HCT116 (cell line): ENCODE measurements around the gene SEC24D. TPM values are rescaled to one million over a fixed set of nuclear protein-coding genes. Genes with fewer than 3 reads are reported as not detected.

Source experiments
- ATAC-seq: fragments of 200-7000 bp; cut with Tn5 transposase; 2 replicates; pipeline ENCODE4 v1.9.1; 2020; ENCODE audit warnings: mild to moderate bottlenecking, moderate library complexity
- BruUV-seq: library from RNA; stranded (reverse); fragments of 400-500 nt; replicated peaks from 2 replicates; lab custom pipeline; 2021; lab: Mats Ljungman, UMichigan
- CTCF ChIA-PET: fragments of 300-600 bp; sonication (Branson Sonifier 250); formaldehyde crosslinking; loops from one replicate; lab custom pipeline; 2021; ENCODE audit warnings: antibody characterized with exemption; lab: Charles Lee
- POLR2A ChIA-PET: fragments of 300-600, 350-600 bp; sonication (Branson Sonifier 250); formaldehyde crosslinking; loops from one replicate; lab custom pipeline; 2021; ENCODE audit warnings: antibody characterized with exemption; lab: Charles Lee
- RAD21 ChIA-PET, 2 experiments: fragments of 300-600 bp; sonication (Branson Sonifier 250); formaldehyde crosslinking; loops; one replicate each; lab custom pipeline; 2023; ENCODE audit warnings: low total read pairs in 2 of 2; ENCODE audit not compliant: uncharacterized antibody in 2 of 2, unreplicated experiment in 2 of 2, low non-redundant PET in 1 of 2; lab: Charles Lee
- DNase-seq: peaks from one replicate; pipeline ENCODE4 v3.0.0-alpha.2; 2010; ENCODE audit warnings: low read depth, low spot score
- H2AFZ ChIP-seq: fragments of 200-600 bp; shearing (Covaris generic), sonication (generic); 2 replicates; pipeline ENCODE4 v1.6.1; 2017; ENCODE audit warnings: low read depth, mixed run types, mixed read lengths, antibody characterized with exemption, low read length; ENCODE audit not compliant: poor library complexity, severe bottlenecking
- H3K27ac ChIP-seq: 2 replicates; pipeline ENCODE4 v1.5.1; 2012; ENCODE audit warnings: low read depth, low read length
- H3K27me3 ChIP-seq: fragments of 200-600 bp; sonication (generic); 2 replicates; pipeline ENCODE4 v1.6.1; 2016; ENCODE audit warnings: mixed run types, low read length, mixed read lengths; ENCODE audit not compliant: insufficient read depth
- H3K36me3 ChIP-seq, 2 experiments: fragments of 200-500 bp in 1 of 2; fragments of 200-600 bp in 1 of 2; sonication (Bioruptor generic) in 1 of 2; sonication (generic) in 1 of 2; 2 replicates each; pipeline versions ENCODE4 v1.5.1 to v1.6.1; 2014 to 2016; ENCODE audit warnings: low read length in 2 of 2, inconsistent platforms in 1 of 2, mixed read lengths in 1 of 2, mixed run types in 1 of 2; ENCODE audit not compliant: insufficient read depth in 2 of 2, control insufficient read depth in 1 of 2
- H3K4me1 ChIP-seq, 2 experiments: fragments of 200-600 bp in 1 of 2; sonication (generic) in 1 of 2; 2 replicates each; pipeline versions ENCODE4 v1.5.1 to v1.6.1; 2012 to 2017; ENCODE audit warnings: low read length in 2 of 2, inconsistent platforms in 1 of 2, mild to moderate bottlenecking in 1 of 2, mixed read lengths in 1 of 2, mixed run types in 1 of 2, moderate library complexity in 1 of 2; ENCODE audit not compliant: insufficient read depth in 2 of 2, control insufficient read depth in 1 of 2
- H3K4me2 ChIP-seq: fragments of 200-600 bp; sonication (generic); 2 replicates; pipeline ENCODE4 v1.6.1; 2017; ENCODE audit warnings: mixed run types, low read length, mixed read lengths
- H3K4me3 ChIP-seq, 2 experiments: fragments of 200-600 bp in 1 of 2; sonication (generic) in 1 of 2; replicated peaks in 1 of 2; 2 replicates each; pipeline ENCODE4 v1.5.1; 2011 to 2016; ENCODE audit warnings: low read length in 2 of 2, control low read depth in 1 of 2, low read depth in 1 of 2, mild to moderate bottlenecking in 1 of 2, mixed read lengths in 1 of 2, mixed run types in 1 of 2
- H3K79me2 ChIP-seq: fragments of 200-600 bp; sonication (generic); 2 replicates; pipeline ENCODE4 v1.6.1; 2017; ENCODE audit warnings: mild to moderate bottlenecking, mixed run types, low read length, moderate library complexity, mixed read lengths; ENCODE audit not compliant: insufficient read depth
- H3K9ac ChIP-seq: fragments of 200-600 bp; sonication (generic); 2 replicates; pipeline ENCODE4 v1.6.1; 2016; ENCODE audit warnings: low read length, mixed read lengths
- H3K9me2 ChIP-seq: fragments of 200-600 bp; sonication (generic), shearing (Covaris generic); 2 replicates; pipeline ENCODE4 v1.6.1; 2017; ENCODE audit warnings: mixed run types, mild to moderate bottlenecking, moderate library complexity; ENCODE audit not compliant: insufficient read depth
- H3K9me3 ChIP-seq, 2 experiments: fragments of 200-500 bp in 1 of 2; fragments of 200-600 bp in 1 of 2; sonication (Bioruptor generic) in 1 of 2; sonication (generic) in 1 of 2; 2 replicates each; pipeline ENCODE4 v1.6.1; 2014 to 2017; ENCODE audit warnings: low read length in 2 of 2, mixed read lengths in 2 of 2, inconsistent platforms in 1 of 2, low read depth in 1 of 2, mild to moderate bottlenecking in 1 of 2, mixed run types in 1 of 2, moderate library complexity in 1 of 2; ENCODE audit not compliant: control insufficient read depth in 1 of 2, insufficient read depth in 1 of 2
- H4K20me1 ChIP-seq: fragments of 200-600 bp; sonication (generic), shearing (Covaris generic); 2 replicates; pipeline ENCODE4 v1.6.1; 2017; ENCODE audit warnings: mixed run types, mild to moderate bottlenecking, moderate library complexity; ENCODE audit not compliant: insufficient read depth
- CBX3 ChIP-seq: IDR thresholded peaks from 2 replicates; pipeline ENCODE4 v1.6.1; 2012; ENCODE audit warnings: low read depth
- CEBPB ChIP-seq: IDR thresholded peaks from 2 replicates; pipeline ENCODE4 v1.6.1; 2012; ENCODE audit warnings: low read depth
- CTCF ChIP-seq, 3 experiments: fragments of 200-600 bp in 1 of 3; sonication (generic) in 1 of 3; IDR thresholded peaks in 2 of 3; conservative IDR thresholded peaks in 1 of 3; 2 replicates each; pipeline ENCODE4 v1.5.1; 2012 to 2017; ENCODE audit warnings: low read depth in 2 of 3, low read length in 2 of 3, antibody characterized with exemption in 1 of 3, borderline replicate concordance in 1 of 3, control low read depth in 1 of 3, mild to moderate bottlenecking in 1 of 3, mixed read lengths in 1 of 3, mixed run types in 1 of 3, moderate library complexity in 1 of 3; ENCODE audit not compliant: insufficient read depth in 1 of 3
- EZH2phosphoT487 ChIP-seq: fragments of 200-600 bp; IDR thresholded peaks from 2 replicates; pipeline ENCODE4 v1.6.1; 2018; ENCODE audit warnings: antibody characterized with exemption, borderline replicate concordance
- FOSL1 ChIP-seq: IDR thresholded peaks from 2 replicates; pipeline ENCODE4 v1.6.1; 2012; ENCODE audit warnings: low read depth
- JUND ChIP-seq: IDR thresholded peaks from 2 replicates; pipeline ENCODE4 v1.6.1; 2012
- POLR2A ChIP-seq: IDR thresholded peaks from 2 replicates; pipeline ENCODE4 v1.7.0; 2011; ENCODE audit warnings: borderline replicate concordance; ENCODE audit not compliant: insufficient read depth, insufficient read length; ENCODE audit errors: extremely low read depth
- POLR2AphosphoS5 ChIP-seq: IDR thresholded peaks from 2 replicates; pipeline ENCODE4 v1.6.1; 2011; ENCODE audit warnings: mild to moderate bottlenecking, low read depth, low read length, moderate library complexity
- RAD21 ChIP-seq: IDR thresholded peaks from 2 replicates; pipeline ENCODE4 v1.6.1; 2012; ENCODE audit warnings: low read depth, mild to moderate bottlenecking
- REST ChIP-seq: IDR thresholded peaks from 2 replicates; pipeline ENCODE4 v1.6.1; 2012; ENCODE audit warnings: low read depth
- TCF7L2 ChIP-seq: IDR thresholded peaks from 2 replicates; pipeline ENCODE4 v1.7.0; 2011; ENCODE audit warnings: borderline replicate concordance, inconsistent platforms; ENCODE audit not compliant: insufficient read depth, insufficient read length; ENCODE audit errors: extremely low read depth
- YY1 ChIP-seq: IDR thresholded peaks from 2 replicates; pipeline ENCODE4 v1.6.1; 2011; ENCODE audit warnings: low read length, low read depth, moderate library complexity, mild to moderate bottlenecking; ENCODE audit not compliant: insufficient replicate concordance; ENCODE audit errors: extremely low read depth
- ZFX ChIP-seq: fragments of 450-650 bp; IDR thresholded peaks from 2 replicates; pipeline ENCODE4 v1.6.1; 2017
- ZNF274 ChIP-seq: fragments of 200-500 bp; sonication (Bioruptor generic); IDR thresholded peaks from 2 replicates; pipeline ENCODE4 v1.6.1; 2014; ENCODE audit warnings: mild to moderate bottlenecking, low read depth, low read length, inconsistent platforms
- intact Hi-C: fragments of 100-400 bp; cut with micrococcal nuclease; formaldehyde crosslinking; loops from 2 replicates; pipeline ENCODE4 v1.10.0; 2022
- total RNA-seq: library from RNA; stranded (reverse); gene quantifications from one replicate; pipeline ENCODE4 v1.2.1, GENCODE V29; 2021; ENCODE audit not compliant: unreplicated experiment
- TF ChIP-seq, protein P1 (sequence below): IDR thresholded peaks from 2 replicates; pipeline ENCODE4 v1.6.1; 2012

Gene SEC24D
- total RNA-seq, 1 experiment from 2014 or later, result 28.5 TPM

- Histone ChIP-seq H3K79me2 (peaks cover 5% of the 10 kb centered on the region), H2AFZ (no peak overlapping the region), H3K9me2 (no peaks in the 10 kb centered on the region), H3K9ac (no peak overlapping the region), H3K27me3 (no peaks in the 10 kb centered on the region), H3K4me1 (peaks cover 3 to 19% of the 10 kb centered on the region in 2 experiments; a peak in 3 of 4 replicates), H3K36me3 (no peaks in the 10 kb centered on the region), H3K9me3 (no peaks in the 10 kb centered on the region)
- no peak for DNase-seq
- ChIA-PET POLR2A (no interaction called here), CTCF (no interaction called here)
- TF ChIP-seq REST (no peak), CEBPB (no peak), POLR2AphosphoS5 (no peak), EZH2phosphoT487 (no peak), RAD21 (no peak), JUND (no peak), CTCF (IDR thresholded peaks at IDR 0.05 in 2 of 3, conservative IDR thresholded peaks at IDR 0.05 in 1 of 3; ENCODE audit: borderline replicate concordance in 1 of 3, insufficient read depth in 1 of 3, low read depth in 2 of 3, low read length in 2 of 3) (no peak), ZNF274 (no peak), TCF7L2 (no peak), ZFX (no peak), CBX3 (no peak), FOSL1 (no peak), POLR2A (no peak), YY1 (no peak)
- TF ChIP-seq, protein P1, sequence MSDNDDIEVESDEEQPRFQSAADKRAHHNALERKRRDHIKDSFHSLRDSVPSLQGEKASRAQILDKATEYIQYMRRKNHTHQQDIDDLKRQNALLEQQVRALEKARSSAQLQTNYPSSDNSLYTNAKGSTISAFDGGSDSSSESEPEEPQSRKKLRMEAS, result no peak
- TF ChIP-seq, all 23 proteins: peak for 0
- intact Hi-C loops, result no loop called here
- H3K4me3 ChIP-seq, result no peak overlapping the region
- RAD21 ChIA-PET, result no interaction called here
- H3K27ac ChIP-seq, result no peak overlapping the region
- H3K4me2 ChIP-seq, result no peak overlapping the region
- no TSS peak for BruUV-seq
- no peaks in the 10 kb centered on the region for H4K20me1 ChIP-seq
- peak; percentile 24; the same call in 1 of the 2 replicates for ATAC-seq
Measured at GRCh38 chr4:118680808-118681207, 155.1 kb downstream of the SEC24D start.
